Mucosa of rectum (tissue), 2 donors: Measurements from ENCODE around the gene PLEKHA5.

Source experiments
- H3K27ac ChIP-seq, 2 donors: one replicate each; pipeline ENCODE4 v1.7.0; 2013; ENCODE audit warnings: inconsistent platforms in 2 of 2, low read depth in 2 of 2, low read length in 2 of 2
- H3K27me3 ChIP-seq, 2 donors: one replicate each; pipeline ENCODE4 v1.7.0; 2013; ENCODE audit warnings: low read length in 2 of 2; ENCODE audit not compliant: control insufficient read depth in 2 of 2, insufficient read depth in 2 of 2
- H3K36me3 ChIP-seq, 2 donors: one replicate each; pipeline ENCODE4 v1.7.0; 2013; ENCODE audit warnings: low read length in 2 of 2; ENCODE audit not compliant: control insufficient read depth in 2 of 2, insufficient read depth in 2 of 2
- H3K4me1 ChIP-seq, 2 donors: one replicate each; pipeline ENCODE4 v1.7.0; 2013; ENCODE audit warnings: low read length in 2 of 2, mild to moderate bottlenecking in 1 of 2; ENCODE audit not compliant: control insufficient read depth in 2 of 2, insufficient read depth in 2 of 2
- H3K4me3 ChIP-seq, 2 donors: one replicate each; pipeline ENCODE4 v1.7.0; 2013; ENCODE audit warnings: low read length in 2 of 2
- H3K9ac ChIP-seq, 2 donors: one replicate each; pipeline ENCODE4 v1.7.0; 2013; ENCODE audit warnings: low read length in 2 of 2, low read depth in 1 of 2, mild to moderate bottlenecking in 1 of 2
- H3K9me3 ChIP-seq, 2 donors: one replicate each; pipeline ENCODE4 v1.7.0; 2013; ENCODE audit warnings: low read length in 2 of 2; ENCODE audit not compliant: control insufficient read depth in 2 of 2
- donor health status: healthy.
- donor health status: Normal muscosa, but diverticular disease.

Gene PLEKHA5

GRCh38 chr12:19181666-19182426, 52.3 kb downstream of the PLEKHA5 start:
- Histone ChIP-seq H3K4me1 (no peaks in the 10 kb centered on the region), H3K36me3 (no peaks in the 10 kb centered on the region), H3K9ac (no peak overlapping the region), H3K27ac (no peak overlapping the region), H3K4me3 (no peak overlapping the region), H3K9me3 (no peaks in the 10 kb centered on the region), H3K27me3 (no peaks in the 10 kb centered on the region)

DNA sequence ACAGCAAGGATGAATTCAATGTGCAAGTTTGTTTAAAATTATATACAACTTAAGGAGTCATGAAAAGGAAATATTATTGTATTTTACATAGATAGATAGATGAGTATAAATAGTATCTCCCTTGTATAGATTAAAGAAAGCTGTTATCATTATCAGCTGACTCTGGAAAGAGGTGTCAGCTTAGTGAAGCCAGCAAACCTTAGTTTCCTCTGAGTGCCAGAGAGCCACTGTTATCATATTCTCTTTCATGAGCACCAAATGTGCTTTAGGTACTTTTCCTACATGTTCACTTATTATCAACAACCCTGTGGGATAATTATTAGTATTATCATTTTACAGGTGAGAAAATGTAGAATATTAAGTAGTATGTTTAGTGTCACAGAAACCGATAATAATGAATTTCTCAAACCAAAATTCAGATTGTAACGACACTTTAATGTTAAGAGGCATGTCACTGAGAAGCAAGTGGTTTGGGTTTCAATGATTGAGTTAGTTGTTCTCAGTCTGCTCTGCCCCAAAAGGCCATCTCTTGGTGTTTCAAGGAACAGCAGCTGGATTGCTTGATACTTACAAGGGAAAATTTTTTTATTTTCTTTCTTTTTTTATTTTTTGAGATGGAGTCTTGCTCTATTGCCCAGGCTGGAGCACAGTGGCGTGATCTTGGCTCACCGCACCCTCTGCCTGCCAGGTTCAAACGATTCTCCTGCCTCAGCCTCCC, 53.7 kb downstream of the PLEKHA5 start:
- Histone ChIP-seq H3K27ac (no peak overlapping the region), H3K4me3 (no peak overlapping the region), H3K9ac (no peak overlapping the region), H3K9me3 (no peaks in the 10 kb centered on the region), H3K4me1 (no peaks in the 10 kb centered on the region), H3K27me3 (no peaks in the 10 kb centered on the region), H3K36me3 (no peaks in the 10 kb centered on the region)

DNA sequence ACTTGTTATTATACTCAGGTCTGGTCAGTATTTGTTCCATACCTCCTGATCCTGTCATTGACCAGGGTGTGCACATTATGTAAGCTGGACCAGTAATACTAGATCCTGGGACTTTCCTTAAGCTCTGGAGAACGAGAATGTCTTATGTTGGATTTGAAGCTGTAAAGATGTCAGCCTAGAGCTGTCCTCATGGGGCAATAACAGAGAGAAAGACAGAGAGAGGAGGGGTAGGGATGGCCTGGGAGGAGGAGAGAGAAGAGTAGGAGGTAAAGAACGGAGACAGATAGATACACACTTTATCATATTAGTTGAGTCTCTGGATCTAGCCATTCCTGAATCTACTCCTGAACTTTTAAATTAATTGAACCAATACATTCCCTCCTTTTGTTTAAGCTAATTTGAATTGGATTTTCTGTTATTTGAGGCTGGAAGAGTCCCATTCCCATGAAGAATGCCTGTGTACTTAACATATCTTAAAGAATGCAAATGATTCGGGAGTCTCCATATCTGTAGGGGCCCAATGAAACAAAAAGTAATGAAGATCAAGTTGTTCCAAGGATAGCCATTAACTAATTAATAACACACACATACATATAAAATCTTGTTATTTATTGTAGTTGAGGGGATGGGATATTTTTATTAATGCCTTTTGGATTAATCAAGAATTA, 55.9 kb downstream of the PLEKHA5 start:
- no peak overlapping the region for H3K9ac ChIP-seq
- no peaks in the 10 kb centered on the region for H3K27me3 ChIP-seq
- no peaks in the 10 kb centered on the region for H3K9me3 ChIP-seq
- no peaks in the 10 kb centered on the region for H3K36me3 ChIP-seq
- H3K27ac ChIP-seq, result no peak overlapping the region
- H3K4me1 ChIP-seq, result no peaks in the 10 kb centered on the region
- no peak overlapping the region for H3K4me3 ChIP-seq

- H3K9me3 ChIP-seq, result no peaks in the 10 kb centered on the region
- H3K27me3 ChIP-seq, result no peaks in the 10 kb centered on the region
- H3K27ac ChIP-seq, result no peak overlapping the region
- H3K36me3 ChIP-seq, result no peaks in the 10 kb centered on the region
- no peak overlapping the region for H3K4me3 ChIP-seq
- no peaks in the 10 kb centered on the region for H3K4me1 ChIP-seq
- H3K9ac ChIP-seq, result no peak overlapping the region
Observed at GRCh38 chr12:19186722-19187661, 57.5 kb downstream of the PLEKHA5 start.

DNA sequence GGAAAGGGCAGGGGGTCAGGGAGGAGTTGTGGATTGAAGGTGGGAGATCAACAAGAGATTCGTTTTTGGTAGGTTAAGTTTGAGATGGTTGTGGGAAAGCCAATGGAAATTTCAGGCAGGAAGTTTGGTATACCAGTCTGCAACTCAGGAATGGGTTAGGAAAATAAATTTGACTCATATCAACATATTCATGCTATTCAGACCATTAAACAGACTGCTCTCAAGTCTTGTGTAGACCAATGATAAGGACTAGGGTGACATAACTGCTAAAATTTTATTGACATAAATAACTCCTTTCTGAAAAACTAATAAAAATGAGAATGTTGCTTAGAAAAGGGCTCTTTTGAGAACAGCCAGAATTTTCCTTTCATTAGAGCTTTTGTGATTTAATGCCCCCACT, 60.0 kb downstream of the PLEKHA5 start:
- Histone ChIP-seq H3K27me3 (no peaks in the 10 kb centered on the region), H3K4me1 (no peaks in the 10 kb centered on the region), H3K9me3 (no peaks in the 10 kb centered on the region), H3K27ac (no peak overlapping the region), H3K9ac (no peak overlapping the region), H3K4me3 (no peak overlapping the region), H3K36me3 (no peaks in the 10 kb centered on the region)

DNA sequence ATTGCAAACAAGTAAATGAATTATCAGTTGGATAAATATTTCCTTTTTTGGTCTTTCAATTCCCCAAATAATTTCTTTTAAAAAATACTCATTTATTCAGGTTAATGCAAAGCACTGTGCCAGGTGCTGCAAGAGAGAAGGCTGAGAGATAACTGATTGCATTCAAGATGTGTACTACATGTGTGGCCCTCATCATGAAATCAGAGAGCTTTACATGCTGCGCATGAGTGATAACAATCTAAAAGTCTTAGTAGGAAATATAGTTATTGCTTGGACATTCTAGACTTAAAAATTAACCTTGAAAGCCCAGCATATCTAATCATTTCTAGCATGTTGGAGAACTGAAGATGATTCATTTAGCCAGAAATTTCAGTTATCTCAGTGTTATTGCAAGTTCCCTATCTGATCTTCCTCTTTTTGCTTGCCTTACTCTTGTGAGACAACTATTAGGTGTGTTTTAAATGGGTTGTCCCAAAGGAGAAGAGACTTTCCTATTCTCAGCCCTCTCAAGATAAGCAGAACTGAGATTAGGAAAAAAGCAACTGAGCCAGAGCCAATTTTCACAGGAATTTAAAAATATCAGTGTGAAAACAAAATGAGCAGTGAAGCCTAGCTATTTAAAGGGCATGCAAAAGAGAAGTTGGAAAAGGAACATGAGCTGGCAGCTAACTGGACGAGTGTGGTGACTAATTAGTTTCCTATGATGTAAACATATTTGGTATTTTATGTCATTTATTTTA, 60.9 kb downstream of the PLEKHA5 start:
- Histone ChIP-seq H3K27ac (no peak overlapping the region), H3K27me3 (no peaks in the 10 kb centered on the region)

DNA sequence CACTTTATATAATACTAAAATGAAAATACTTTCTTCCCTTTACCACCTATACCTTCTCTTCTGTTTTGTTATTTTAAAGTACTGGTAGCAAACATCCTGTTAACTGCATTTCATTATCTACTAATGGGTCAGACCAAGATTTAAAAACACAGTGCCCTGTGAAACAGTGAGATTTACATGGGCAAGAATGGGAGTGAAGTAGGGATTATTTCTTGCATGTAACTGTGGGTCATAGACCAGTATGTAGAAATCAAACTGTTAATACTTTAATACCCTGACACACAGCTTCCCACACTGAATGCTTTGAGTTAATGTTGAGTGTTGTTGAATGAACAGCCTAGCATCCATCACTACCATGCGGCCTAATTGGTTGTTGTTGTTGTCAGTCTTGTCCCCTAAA, 61.6 kb downstream of the PLEKHA5 start:
- H3K36me3 ChIP-seq, result no peaks in the 10 kb centered on the region
- no peak overlapping the region for H3K9ac ChIP-seq
- H3K27me3 ChIP-seq, result no peaks in the 10 kb centered on the region
- no peak overlapping the region for H3K4me3 ChIP-seq
- no peaks in the 10 kb centered on the region for H3K9me3 ChIP-seq
- H3K27ac ChIP-seq, result no peak overlapping the region
- no peaks in the 10 kb centered on the region for H3K4me1 ChIP-seq

More for the DNA sequence above, 60.9 kb downstream of the PLEKHA5 start:
- Histone ChIP-seq H3K4me3 (no peak overlapping the region), H3K36me3 (no peaks in the 10 kb centered on the region), H3K9ac (no peak overlapping the region), H3K4me1 (no peaks in the 10 kb centered on the region), H3K9me3 (no peaks in the 10 kb centered on the region)

DNA sequence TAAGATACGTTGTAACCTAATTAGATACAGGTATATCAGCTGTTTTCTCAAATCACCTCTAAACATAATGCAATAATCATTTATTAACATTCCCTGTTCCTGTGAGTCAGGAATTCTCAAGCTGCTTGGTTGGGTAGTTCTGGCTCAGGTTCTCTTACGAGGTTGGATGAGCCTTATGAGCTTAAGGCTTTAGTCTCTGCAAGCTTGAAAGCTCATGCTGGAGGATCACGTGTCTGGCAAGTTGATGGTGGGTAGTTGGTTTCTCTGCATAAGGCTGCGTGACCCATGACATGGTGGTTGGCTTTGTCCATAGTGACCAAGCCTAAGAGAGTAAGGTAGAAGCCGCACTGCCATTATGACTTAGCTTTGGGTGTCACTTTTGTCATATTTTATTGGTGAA, 62.0 kb downstream of the PLEKHA5 start:
- no peaks in the 10 kb centered on the region for H3K36me3 ChIP-seq
- no peak overlapping the region for H3K27ac ChIP-seq
- H3K27me3 ChIP-seq, result no peaks in the 10 kb centered on the region
- no peaks in the 10 kb centered on the region for H3K9me3 ChIP-seq
- no peak overlapping the region for H3K4me3 ChIP-seq
- no peaks in the 10 kb centered on the region for H3K4me1 ChIP-seq
- no peak overlapping the region for H3K9ac ChIP-seq

GRCh38 chr12:19192710-19193109, 63.2 kb downstream of the PLEKHA5 start:
- H3K36me3 ChIP-seq, result no peaks in the 10 kb centered on the region
- H3K9me3 ChIP-seq, result no peaks in the 10 kb centered on the region
- no peak overlapping the region for H3K9ac ChIP-seq
- H3K4me3 ChIP-seq, result no peak overlapping the region
- no peaks in the 10 kb centered on the region for H3K27me3 ChIP-seq
- H3K27ac ChIP-seq, result no peak overlapping the region
- H3K4me1 ChIP-seq, result no peaks in the 10 kb centered on the region
